PFSK-1 (cell line): ENCODE data around the gene SND1.

Experiments
- FOXP2 ChIP-seq: optimal IDR thresholded peaks from 2 replicates; pipeline ENCODE3; 2011; ENCODE audit warnings: borderline replicate concordance, control low read depth, inconsistent platforms; ENCODE audit not compliant: insufficient read depth; ENCODE audit errors: extremely low read length, extremely low read depth
- POLR2AphosphoS5 ChIP-seq: IDR thresholded peaks from 2 replicates; pipeline ENCODE4 v1.6.1; 2012; ENCODE audit warnings: low read depth, mild to moderate bottlenecking, control low read depth, low read length, moderate library complexity
- SIN3A ChIP-seq: IDR thresholded peaks from 2 replicates; pipeline ENCODE4 v1.6.1; 2012; ENCODE audit warnings: mild to moderate bottlenecking, low read length, moderate library complexity, borderline replicate concordance; ENCODE audit not compliant: insufficient read depth
- TAF1 ChIP-seq: IDR thresholded peaks from 2 replicates; pipeline ENCODE4 v1.6.1; 2012; ENCODE audit warnings: low read length, control low read depth, borderline replicate concordance; ENCODE audit not compliant: insufficient read depth
- TF ChIP-seq, protein P1 (sequence below), 2 experiments: IDR thresholded peaks; 2 replicates each; pipeline versions ENCODE4 v1.6.1 to v1.8.0; 2011 to 2012; ENCODE audit warnings: low read depth in 2 of 2, low read length in 2 of 2, control low read depth in 1 of 2, inconsistent platforms in 1 of 2, mild to moderate bottlenecking in 1 of 2, moderate library complexity in 1 of 2; ENCODE audit not compliant: insufficient read depth in 1 of 2

DNA sequence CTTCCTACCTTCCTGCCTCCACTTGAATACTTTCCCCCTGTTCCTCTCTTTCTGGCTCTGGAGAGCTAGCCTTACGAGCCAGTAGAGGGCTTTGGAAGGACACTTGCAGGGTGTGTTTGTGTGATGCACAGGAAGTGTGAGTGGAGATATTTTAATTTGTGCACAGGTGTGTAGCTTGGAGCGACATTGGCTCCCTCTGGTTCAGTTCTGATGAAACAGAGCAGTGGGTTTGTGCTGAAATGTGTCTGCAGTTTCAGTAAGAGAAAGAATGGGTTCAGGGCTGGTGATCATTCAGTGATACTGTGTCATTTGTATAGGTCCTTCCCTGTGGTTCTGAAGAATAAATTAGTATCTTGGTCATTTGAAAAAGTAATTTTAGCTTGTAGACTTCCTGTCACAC, 86.9 kb downstream of the SND1 start:
- TF ChIP-seq TAF1: no peak
- TF ChIP-seq POLR2AphosphoS5: no peak
- TF ChIP-seq FOXP2: no peak
- no peak for TF ChIP-seq SIN3A
- TF ChIP-seq, protein P1, sequence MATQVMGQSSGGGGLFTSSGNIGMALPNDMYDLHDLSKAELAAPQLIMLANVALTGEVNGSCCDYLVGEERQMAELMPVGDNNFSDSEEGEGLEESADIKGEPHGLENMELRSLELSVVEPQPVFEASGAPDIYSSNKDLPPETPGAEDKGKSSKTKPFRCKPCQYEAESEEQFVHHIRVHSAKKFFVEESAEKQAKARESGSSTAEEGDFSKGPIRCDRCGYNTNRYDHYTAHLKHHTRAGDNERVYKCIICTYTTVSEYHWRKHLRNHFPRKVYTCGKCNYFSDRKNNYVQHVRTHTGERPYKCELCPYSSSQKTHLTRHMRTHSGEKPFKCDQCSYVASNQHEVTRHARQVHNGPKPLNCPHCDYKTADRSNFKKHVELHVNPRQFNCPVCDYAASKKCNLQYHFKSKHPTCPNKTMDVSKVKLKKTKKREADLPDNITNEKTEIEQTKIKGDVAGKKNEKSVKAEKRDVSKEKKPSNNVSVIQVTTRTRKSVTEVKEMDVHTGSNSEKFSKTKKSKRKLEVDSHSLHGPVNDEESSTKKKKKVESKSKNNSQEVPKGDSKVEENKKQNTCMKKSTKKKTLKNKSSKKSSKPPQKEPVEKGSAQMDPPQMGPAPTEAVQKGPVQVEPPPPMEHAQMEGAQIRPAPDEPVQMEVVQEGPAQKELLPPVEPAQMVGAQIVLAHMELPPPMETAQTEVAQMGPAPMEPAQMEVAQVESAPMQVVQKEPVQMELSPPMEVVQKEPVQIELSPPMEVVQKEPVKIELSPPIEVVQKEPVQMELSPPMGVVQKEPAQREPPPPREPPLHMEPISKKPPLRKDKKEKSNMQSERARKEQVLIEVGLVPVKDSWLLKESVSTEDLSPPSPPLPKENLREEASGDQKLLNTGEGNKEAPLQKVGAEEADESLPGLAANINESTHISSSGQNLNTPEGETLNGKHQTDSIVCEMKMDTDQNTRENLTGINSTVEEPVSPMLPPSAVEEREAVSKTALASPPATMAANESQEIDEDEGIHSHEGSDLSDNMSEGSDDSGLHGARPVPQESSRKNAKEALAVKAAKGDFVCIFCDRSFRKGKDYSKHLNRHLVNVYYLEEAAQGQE (IDR thresholded peaks at IDR 0.05; ENCODE audit: insufficient read depth in 1 of 2, low read depth in 2 of 2, low read length in 2 of 2): no peak
